NCI-H2171 treated with DMSO at 0.1 percent for 48 hours (cell line): ENCODE results near the gene GLIS1.

Source experiments
- DNase-seq: peaks from one replicate; lab custom pipeline; 2025; lab: John Stamatoyannopoulos, UW

The GLIS1 gene

DNA sequence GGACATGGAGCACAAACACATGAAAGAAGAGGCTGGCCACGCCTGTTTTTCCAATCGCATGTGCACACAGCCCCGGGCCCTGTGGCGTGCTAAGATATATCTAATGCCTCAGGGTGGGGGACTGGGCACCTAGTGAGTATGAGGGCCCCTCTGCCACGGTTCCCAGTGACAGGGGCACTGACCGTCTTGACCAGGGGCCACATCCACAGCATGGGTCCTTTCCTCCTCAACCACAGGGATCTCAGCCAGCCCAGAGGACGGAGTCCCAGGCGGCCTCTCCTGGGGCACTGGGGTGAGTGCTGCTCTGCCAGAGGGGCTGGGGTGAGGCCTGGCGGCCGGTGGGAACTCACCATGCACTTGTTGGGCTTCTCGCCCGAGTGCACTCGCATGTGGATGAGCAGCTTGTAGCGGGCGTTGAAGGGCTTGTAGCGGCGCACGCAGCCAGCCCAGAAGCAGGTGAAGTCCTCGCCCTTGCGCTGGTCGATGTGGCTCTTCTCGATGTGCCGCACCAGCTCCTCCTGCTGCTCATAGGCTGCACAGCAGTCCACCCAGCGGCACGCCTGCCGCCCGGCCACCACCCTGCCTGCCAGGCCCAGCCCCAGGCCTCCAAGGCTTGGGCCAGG lies 145.1 kb downstream of the GLIS1 start:
- DNase-seq: no peak

DNA sequence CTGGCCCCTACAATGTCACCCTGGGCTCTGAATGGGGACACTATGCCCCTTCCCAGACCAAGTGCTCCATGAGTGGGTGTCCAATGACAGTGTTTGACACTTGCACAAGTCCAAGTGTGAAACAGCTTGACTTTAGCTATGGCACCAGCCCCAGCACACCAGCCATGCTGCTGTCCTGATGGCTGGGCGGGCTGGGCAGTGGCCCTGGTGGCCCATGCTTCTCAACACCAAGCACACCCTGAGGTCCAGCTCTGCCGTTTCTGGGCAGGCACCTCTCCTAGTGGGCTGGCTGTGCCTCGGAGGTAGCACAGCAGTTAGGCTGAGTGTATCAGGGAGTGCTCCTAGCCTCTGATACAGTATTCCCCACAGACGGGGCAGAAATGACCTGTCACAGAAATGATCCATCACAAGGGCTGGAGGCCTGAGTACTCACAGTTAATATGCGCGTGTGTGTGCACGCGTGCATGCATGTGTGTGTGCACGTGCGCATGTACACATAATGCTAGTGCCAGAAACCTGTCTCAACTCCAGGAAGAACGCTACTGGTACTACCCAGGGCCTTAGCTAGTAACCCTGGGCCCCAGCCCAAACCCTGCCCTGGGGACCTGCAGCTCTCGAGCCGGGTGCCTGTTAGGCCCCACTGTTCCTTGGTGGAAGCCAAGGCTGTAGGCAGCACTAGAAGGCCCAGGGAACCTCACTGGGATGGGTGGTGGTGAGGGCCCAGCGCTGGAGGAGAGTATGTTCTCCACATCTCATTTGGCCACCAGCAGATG lies 145.8 kb downstream of the GLIS1 start:
- no peak for DNase-seq

- peak; percentile 21 for DNase-seq
These were observed 146.4 kb downstream of the GLIS1 start for GRCh38 chr1:53592521-53592982.

DNA sequence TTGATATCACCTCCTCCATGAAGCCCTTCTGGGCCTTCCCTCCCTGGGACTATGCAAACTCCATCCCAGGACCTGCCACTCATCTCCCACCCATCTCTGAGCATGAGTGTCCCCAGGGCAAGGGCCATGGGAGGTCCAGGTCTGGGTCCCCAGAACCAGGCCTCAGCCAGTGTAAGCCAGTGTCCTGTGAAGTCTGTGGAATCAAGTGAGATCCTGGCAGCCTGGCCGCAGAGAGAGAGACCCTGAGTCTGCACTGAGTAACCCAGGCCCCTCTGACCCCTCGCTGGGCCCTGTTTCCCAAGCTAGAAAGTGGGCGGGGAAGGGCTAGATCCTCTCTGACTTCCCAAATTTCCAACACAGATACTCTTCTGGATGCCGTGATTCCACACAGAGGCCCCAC lies 147.0 kb downstream of the GLIS1 start:
- no peak for DNase-seq

GRCh38 chr1:53590531-53591515 lies 148.1 kb downstream of the GLIS1 start:
- DNase-seq: no peak

- no peak for DNase-seq
These were observed 148.9 kb downstream of the GLIS1 start for GRCh38 chr1:53590104-53590503.

- no peak for DNase-seq
These were observed 149.7 kb downstream of the GLIS1 start for GRCh38 chr1:53589043-53589887.

- DNase-seq: no peak
These were observed 150.7 kb downstream of the GLIS1 start for GRCh38 chr1:53588053-53588779.

DNA sequence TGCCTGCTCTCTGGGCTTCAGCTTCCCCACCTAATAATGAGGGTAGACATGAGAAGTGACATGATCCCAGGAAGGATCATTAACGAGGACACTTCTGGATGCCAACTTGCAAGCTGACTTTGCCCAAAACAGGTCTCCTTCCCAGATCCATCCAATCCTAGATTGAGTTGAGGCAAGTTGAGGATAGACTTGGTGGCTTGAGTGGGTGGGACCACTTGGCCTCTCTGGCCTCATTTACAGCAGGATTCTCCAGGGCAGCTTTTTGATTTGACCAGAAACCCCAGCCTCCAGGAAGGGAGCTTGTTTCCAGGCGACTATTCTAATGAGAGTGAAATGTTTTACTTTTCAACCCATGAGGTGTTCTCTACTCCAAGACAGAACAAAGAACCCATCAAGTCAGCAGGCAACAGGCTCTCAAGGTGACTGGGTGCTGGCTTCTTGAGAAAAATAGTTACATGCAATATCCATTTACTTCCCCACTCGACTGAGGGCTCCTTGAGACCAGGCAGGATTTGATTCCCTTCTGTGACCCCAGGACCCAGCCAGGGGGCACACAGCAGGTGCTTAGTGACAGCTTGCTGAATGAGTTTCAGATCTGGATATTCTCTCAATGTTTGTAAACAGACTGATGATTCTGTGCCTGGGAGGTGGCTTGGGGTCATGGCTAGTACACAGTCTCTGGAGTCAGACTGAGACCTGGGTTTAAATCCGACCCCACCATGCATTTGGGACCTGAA lies 151.5 kb downstream of the GLIS1 start:
- DNase-seq: peak; percentile 35

- no peak for DNase-seq
These were observed 152.2 kb downstream of the GLIS1 start for GRCh38 chr1:53586765-53587164.

DNA sequence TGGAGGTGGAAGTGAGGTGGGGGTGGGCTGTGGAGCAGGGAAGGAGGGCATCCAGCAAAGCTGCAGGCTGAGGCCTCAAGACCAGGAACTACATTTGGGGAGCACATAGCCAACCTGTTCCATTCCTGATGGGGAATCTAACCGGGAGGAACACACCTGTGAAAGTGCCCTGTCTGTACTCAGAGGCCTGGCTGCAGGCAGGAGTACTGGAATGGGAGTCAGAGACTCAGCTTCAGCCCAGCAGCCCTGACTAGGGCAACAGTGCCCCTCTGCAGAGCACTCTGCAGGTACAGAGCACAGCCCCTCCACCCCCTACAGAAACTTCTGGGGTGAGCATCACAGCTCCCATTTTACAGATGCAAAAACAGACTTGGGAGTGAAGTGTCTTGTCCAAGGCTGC lies 153.4 kb downstream of the GLIS1 start:
- no peak for DNase-seq

DNA sequence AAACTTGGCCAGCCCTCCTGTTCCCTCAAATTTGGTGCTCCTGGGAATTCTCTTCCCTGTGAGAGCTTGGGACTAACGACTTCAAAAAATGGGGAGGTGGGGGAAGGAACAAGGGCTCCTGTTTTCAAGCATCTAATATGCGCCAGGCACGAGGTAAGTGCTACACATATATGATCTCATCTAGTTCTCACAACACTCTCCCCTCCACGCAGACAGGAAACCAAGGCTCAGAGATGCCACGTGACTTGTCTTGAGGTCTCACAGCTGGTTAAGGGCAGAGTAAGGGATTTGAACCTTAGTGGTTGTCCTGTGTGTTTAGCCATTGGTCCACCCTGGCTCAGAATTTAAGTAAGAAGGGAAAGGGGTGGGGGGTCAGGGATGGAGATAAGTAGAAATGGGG lies 153.8 kb downstream of the GLIS1 start:
- DNase-seq: no peak

DNA sequence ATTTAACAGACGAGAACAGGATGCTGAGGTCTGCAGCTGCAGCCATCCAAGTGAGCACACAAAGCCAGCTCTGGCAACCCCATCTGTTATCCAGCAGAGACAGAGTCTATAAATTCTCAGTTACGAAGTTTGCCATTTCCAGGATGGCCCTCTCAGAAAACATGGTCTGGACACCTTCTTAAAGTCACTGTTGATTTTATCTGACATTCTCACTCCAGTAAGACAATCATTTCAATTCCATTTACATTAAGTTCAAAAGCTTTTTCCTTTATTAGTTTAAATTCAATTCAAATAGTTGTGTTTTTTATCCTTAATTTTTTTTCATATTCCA lies 154.2 kb downstream of the GLIS1 start:
- DNase-seq: peak; percentile 68

GRCh38 chr1:53583868-53584776 lies 154.8 kb downstream of the GLIS1 start:
- DNase-seq: no peak

DNA sequence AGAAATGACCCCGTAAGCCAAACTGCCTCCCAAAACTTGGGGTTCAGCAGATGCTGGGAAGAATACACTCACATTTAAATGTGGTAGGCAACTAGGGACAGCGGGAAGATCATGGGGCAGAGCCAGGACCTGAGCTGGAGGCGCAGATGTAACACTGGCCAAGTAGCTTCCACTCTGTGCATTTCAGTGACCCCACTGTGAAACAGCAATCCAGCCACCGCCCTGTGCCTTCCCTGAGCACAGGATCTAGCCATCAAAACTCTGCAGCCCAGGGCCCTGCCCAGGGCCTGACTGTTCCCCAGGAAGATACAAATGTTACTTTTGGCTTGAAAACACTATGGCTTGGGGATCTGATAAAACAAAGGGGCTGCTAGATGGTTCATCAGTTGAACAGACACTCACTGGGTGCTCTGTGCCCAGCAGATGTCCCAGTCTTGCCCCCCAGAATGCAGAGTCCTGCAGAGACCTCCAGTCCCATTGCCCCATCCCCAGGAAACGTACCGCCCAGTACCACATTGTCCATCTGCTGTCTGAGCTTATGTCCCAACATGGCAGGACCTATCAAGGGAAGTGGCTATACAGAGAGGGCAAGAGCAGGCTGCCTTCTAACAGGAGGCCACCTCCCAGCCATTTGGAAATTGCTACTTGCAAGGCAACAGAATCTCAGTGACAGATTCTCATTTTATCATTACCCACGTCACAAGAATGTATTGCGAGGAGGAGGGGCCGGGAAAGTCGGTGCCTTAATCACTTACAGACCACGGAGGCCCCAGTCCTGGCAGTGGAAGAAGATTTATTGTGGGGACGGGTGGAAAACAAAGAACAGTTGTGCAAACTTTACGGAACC lies 155.7 kb downstream of the GLIS1 start:
- DNase-seq: no peak

DNA sequence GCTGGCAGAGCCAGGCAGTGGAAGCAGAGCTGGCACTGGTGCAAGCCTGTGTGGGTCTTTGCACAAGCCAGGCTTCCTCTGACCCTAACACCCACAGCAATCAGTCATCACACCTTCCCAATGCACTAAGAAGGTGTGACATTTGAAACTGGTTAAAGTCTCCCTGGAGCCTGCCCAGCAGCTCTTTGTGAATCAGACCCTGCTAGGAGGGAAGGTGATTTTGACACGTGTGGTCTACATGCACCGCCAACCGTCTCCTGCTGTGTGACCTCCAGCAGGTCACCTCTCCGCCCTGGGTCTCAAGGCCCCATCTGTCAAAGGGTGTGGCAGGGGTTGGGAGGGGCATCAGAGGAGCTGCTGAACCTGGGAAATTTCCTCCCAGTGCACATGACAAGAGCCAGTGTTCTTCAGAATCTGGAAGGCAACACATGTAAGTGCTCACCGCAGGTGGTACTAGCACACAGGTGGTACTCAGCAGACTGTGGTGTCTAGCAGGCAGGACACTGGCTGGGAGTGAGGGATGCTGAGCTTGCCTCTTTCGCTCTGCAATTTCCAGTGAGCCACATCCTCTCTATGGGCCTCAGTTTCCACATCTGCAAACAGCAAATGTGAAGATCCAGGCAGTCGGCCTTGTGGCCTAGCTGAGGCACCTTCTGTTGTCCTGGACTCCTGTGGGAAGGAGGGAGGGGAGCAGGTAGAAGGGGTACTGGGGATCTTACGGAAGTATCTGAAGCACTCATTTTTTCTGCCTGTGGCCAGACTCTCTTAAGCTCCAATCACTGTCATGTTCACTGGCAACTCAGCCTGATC lies 156.5 kb downstream of the GLIS1 start:
- DNase-seq: peak; percentile 90

GRCh38 chr1:53581476-53581875 lies 157.5 kb downstream of the GLIS1 start:
- no peak for DNase-seq
